ENCODE measurements around the gene CENPT.

- TF ChIP-seq POLR2A (IDR thresholded peaks at IDR 0.05; ENCODE audit: low read length) (no peak), GATA1 (IDR thresholded peaks at IDR 0.05; ENCODE audit: low read depth, low read length) (no peak)
Measured at GRCh38 chr16:67885545-67885944, 38.1 kb upstream of the CENPT start.
